Measurements from ENCODE around the gene SORCS2.

Gene SORCS2

GRCh38 chr4:7697821-7698220 is 505.5 kb downstream of the SORCS2 start:
- no peak for TF ChIP-seq CTCF (IDR thresholded peaks at IDR 0.05; ENCODE audit: low read depth, low read length)
- no peaks in the 10 kb centered on the region for H3K9me3 ChIP-seq
- no peaks in the 10 kb centered on the region for H3K27me3 ChIP-seq
- H3K36me3 ChIP-seq = no peaks in the 10 kb centered on the region
- H3K4me1 ChIP-seq = no peaks in the 10 kb centered on the region
- no peak overlapping the region for H3K4me3 ChIP-seq (ENCODE audit: low read depth, low read length)
- DNase-seq = no peak

DNA sequence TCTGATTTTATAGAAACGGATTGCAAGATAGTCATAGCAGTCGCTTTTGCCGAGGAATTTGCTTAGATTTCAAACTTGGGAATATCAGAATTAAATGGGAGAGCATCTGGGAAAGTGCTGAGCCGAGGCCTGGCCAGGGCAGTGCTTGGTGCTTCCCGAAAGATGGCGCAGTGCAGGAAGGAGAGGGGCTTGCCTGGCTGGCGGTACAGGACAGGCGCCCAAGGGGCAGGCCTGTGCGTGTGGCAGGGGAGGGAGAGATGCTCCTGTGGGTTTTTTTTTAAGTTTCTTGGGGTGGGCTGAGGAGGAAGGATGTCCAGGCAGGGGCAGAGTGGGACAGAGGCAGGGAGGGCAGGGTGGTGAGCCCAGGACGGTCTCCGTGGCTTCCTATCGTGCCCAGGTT is 506.2 kb downstream of the SORCS2 start:
- H3K4me1 ChIP-seq = no peaks in the 10 kb centered on the region

GRCh38 chr4:7699031-7699430 is 506.7 kb downstream of the SORCS2 start:
- Histone ChIP-seq H3K27me3 (no peaks in the 10 kb centered on the region), H3K9me3 (no peaks in the 10 kb centered on the region), H3K36me3 (no peaks in the 10 kb centered on the region), H3K4me3 (ENCODE audit: low read depth, low read length) (no peak overlapping the region), H3K4me1 (no peaks in the 10 kb centered on the region)
- TF ChIP-seq CTCF (IDR thresholded peaks at IDR 0.05; ENCODE audit: low read depth, low read length) = no peak
- DNase-seq = no peak

More for the DNA sequence above, 506.2 kb downstream of the SORCS2 start:
- DNase-seq = no peak
- H3K4me3 ChIP-seq (ENCODE audit: low read depth, low read length) = no peak overlapping the region
- H3K27me3 ChIP-seq = no peaks in the 10 kb centered on the region
- H3K36me3 ChIP-seq = no peaks in the 10 kb centered on the region
- H3K9me3 ChIP-seq = no peaks in the 10 kb centered on the region
- TF ChIP-seq CTCF (IDR thresholded peaks at IDR 0.05; ENCODE audit: low read depth, low read length) = no peak

GRCh38 chr4:7699825-7700224 is 507.5 kb downstream of the SORCS2 start:
- no peak for TF ChIP-seq CTCF (IDR thresholded peaks at IDR 0.05; ENCODE audit: low read depth, low read length)
- Histone ChIP-seq H3K36me3 (no peaks in the 10 kb centered on the region), H3K4me1 (no peaks in the 10 kb centered on the region), H3K4me3 (ENCODE audit: low read depth, low read length) (no peak overlapping the region), H3K9me3 (no peaks in the 10 kb centered on the region), H3K27me3 (no peaks in the 10 kb centered on the region)
- no peak for DNase-seq

- no peak overlapping the region for H3K4me3 ChIP-seq (ENCODE audit: low read depth, low read length)
- no peaks in the 10 kb centered on the region for H3K27me3 ChIP-seq
- no peaks in the 10 kb centered on the region for H3K4me1 ChIP-seq
- no peak for TF ChIP-seq CTCF (IDR thresholded peaks at IDR 0.05; ENCODE audit: low read depth, low read length)
- no peaks in the 10 kb centered on the region for H3K36me3 ChIP-seq
- H3K9me3 ChIP-seq = no peaks in the 10 kb centered on the region
- DNase-seq = no peak
These were observed 508.3 kb downstream of the SORCS2 start for GRCh38 chr4:7700665-7701064.

DNA sequence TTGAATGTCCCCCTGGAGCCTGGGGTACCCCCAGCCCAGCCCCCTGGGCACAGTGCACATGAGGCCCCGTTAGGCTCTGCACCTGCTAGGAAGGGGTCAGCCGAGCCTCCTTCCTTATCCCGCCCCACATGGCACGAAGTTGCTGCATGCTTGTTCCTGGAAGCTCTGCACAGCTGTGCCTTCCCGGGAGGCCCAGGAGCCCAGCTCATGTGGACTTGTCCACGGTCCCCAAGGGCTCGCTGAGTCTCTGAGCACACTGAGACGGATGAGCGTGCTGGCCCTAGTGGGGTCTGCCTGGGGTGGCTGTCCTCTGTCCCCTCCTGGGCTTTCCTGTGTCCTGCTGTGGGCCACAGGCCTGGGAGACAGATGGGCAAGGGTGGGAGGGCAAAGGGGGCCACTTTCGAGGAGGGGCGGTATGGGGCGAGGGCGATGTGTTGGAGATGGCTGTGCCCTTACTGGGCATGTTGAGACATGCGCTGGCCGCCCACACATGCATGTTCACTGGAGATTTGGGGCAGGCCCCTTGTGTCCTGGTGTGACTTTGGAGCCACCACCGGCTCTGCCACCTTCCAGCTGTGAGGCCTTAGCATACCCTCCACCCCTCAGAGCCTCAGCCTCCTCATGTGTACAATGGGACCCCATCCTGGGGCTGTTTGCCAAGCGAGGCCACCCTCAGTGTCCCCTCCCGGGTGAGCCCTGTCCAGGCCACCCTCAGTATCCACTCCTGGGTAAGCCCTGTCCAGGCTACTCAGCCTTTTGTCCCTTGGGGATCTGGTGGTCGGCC is 509.7 kb downstream of the SORCS2 start:
- H3K9me3 ChIP-seq = no peaks in the 10 kb centered on the region
- no peak for TF ChIP-seq CTCF (IDR thresholded peaks at IDR 0.05; ENCODE audit: low read depth, low read length)
- no peak overlapping the region for H3K4me3 ChIP-seq (ENCODE audit: low read depth, low read length)
- H3K4me1 ChIP-seq = no peaks in the 10 kb centered on the region
- no peak for DNase-seq
- H3K36me3 ChIP-seq = no peaks in the 10 kb centered on the region
- H3K27me3 ChIP-seq = no peaks in the 10 kb centered on the region

Measured in BE2C (cell line).